Activated T-cell treated with anti-CD3 and anti-CD28 coated beads for 24 hours (primary cell): Measurements from ENCODE around the gene ID1.
"Not testable (repeated sequence)": the region's sequence is repeated elsewhere in the genome, so short reads cannot be mapped to it uniquely, and the experiment has no call there.

Source experiments
- DNase-seq: peaks from one replicate; pipeline ENCODE4 v3.0.0-alpha.2; 2020; ENCODE audit warnings: low read depth

ID1 gene

GRCh38 chr20:31573555-31574321 is 31.4 kb upstream of the ID1 start:
- DNase-seq = no peak

- DNase-seq = not testable (repeated sequence)
Measured at GRCh38 chr20:31574986-31575385, 30.1 kb upstream of the ID1 start.

GRCh38 chr20:31576751-31577150 is 28.3 kb upstream of the ID1 start:
- no peak for DNase-seq

GRCh38 chr20:31577194-31577593 is 27.9 kb upstream of the ID1 start:
- no peak for DNase-seq

GRCh38 chr20:31578448-31579138 is 26.5 kb upstream of the ID1 start:
- no peak for DNase-seq

- DNase-seq = no peak
Measured at GRCh38 chr20:31579245-31579644, 25.8 kb upstream of the ID1 start.

- not testable (repeated sequence) for DNase-seq
Measured at GRCh38 chr20:31579941-31580651, 25.0 kb upstream of the ID1 start.

GRCh38 chr20:31580706-31581105 is 24.4 kb upstream of the ID1 start:
- DNase-seq = no peak

DNA sequence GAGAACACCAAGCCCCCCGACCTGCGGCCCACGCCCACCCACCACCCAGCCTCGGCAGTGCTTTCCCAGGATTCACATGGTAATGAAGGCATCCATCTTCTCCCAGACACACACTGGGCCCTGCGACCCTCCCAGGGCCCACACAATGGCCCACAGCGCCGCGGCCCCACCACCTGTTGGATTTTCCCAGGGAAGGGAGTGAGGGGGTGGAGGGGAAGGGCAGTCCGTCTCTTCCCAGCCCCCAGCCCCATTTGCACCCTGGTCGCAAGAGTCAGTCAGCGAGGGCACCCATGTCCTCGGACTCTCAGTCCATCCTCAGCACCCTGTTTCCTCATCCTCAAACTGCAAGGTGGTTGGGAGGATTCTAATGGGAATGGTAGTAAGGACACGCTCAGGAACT is 23.7 kb upstream of the ID1 start:
- DNase-seq = no peak

GRCh38 chr20:31587545-31588389 is 17.3 kb upstream of the ID1 start:
- DNase-seq = no peak

- DNase-seq = no peak
Measured at GRCh38 chr20:31590717-31591225, 14.3 kb upstream of the ID1 start.

GRCh38 chr20:31593221-31594001 is 11.7 kb upstream of the ID1 start:
- no peak for DNase-seq

GRCh38 chr20:31594002-31594557 is 11.0 kb upstream of the ID1 start:
- DNase-seq = no peak

GRCh38 chr20:31594558-31595379 is 10.3 kb upstream of the ID1 start:
- no peak for DNase-seq

GRCh38 chr20:31595380-31595653 is 9.8 kb upstream of the ID1 start:
- no peak for DNase-seq

DNA sequence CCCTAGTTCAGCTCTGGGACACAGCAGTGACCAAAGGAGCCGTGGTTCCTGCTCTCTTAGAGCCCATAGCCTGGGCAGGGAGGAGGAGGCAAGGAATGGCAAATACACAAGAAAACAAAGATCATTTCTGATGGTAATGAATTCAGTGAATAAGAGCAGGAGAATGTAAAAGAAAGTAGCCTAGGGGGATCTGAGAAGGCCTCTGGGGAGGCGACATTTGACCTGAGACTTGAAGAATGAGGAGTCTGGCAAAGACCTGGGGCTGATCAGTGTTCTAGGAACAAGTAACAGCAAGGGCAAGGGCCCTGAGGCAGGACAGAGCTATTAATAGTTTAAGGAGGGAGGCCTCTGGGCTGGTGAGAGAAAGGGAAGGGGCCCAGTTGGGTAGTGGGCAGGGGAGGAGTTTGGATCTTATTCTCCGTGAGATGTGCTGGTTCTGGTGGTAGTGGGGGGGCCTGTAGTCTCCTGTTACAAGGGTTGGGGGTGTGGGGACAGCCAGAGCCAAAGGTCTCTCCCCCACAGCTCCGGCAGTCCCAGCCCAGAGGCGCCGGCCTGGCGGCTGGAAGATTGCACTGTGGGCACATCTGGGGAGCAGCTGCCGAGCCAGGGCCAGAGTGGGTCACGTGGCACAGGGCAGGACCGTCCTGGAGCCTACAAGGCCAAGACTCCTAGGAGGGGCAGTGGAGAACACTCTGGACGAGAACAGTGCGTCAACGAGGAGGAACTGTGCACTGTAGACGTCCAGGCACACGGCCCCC is 9.3 kb upstream of the ID1 start:
- DNase-seq = no peak

DNA sequence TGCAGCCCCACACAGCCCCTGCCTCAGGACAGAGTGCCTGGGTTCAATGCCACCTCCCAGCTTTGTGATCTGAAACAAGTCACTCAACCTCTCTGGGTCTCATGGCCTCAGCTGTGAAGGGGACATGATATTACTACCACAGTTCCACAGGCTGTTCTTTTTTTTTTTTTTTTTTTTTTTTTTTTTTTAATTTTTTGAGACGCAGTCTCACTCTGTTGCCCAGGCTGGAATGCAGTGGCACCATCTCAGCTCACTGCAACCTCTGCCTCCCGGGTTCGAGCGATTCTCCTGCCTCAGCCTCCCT is 8.7 kb upstream of the ID1 start:
- DNase-seq = not testable (repeated sequence)

DNA sequence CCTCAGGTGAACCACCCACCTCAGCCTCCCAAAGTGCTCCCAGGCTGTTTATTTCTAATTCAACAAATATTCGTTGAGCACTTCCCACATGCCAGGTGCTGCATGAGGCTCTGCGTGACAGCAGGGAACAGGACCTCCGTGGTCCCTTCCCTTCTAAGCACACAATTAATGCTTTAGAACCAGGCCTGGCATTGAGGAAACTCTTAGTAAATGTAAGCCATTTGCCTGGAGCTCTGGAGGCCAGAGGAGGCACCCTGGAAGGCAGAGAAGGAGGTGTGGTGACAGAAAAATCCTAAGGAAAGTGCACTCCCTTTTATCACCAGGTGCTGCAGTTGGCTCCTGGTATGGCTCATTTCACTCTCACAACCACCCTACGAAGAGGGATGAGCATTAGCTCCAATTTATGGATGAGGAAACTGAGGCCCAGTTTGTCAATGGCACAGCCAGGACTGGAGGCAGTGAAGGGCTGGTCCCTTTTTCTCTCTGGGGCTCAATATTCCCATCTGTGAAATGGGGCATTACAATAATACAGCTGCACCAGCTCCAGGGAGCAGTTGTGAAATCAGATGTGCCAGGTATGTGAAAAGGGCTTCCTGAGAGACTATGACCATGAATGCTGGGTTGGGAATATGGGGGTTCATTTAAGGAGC is 8.1 kb upstream of the ID1 start:
- DNase-seq = no peak

- DNase-seq = no peak
Measured at GRCh38 chr20:31597481-31597855, 7.6 kb upstream of the ID1 start.
